A549 (cell line): ENCODE data around the gene SEMA4D.
"Not testable (repeated sequence)": the region's sequence is repeated elsewhere in the genome, so short reads cannot be mapped to it uniquely, and the experiment has no call there.

ENCODE experiments used
- EP300 ChIP-seq, 2 experiments: fragments of >200 bp; sonication (Bioruptor Twin); formaldehyde crosslinking; IDR thresholded peaks; 2 replicates in 1 of 2; 3 replicates in 1 of 2; pipeline ENCODE4 v1.6.1; 2016 to 2017
- JUN ChIP-seq, 2 experiments: fragments of >200 bp; sonication (Bioruptor Twin); formaldehyde crosslinking; IDR thresholded peaks; 2 replicates in 1 of 2; 3 replicates in 1 of 2; pipeline ENCODE4 v1.6.1; 2016 to 2017
- POLR2A ChIP-seq: IDR thresholded peaks from 2 replicates; pipeline ENCODE4 v1.6.1; 2012; ENCODE audit warnings: mild to moderate bottlenecking, low read length
- RFX5 ChIP-seq: fragments of 450-650 bp; IDR thresholded peaks from 2 replicates; pipeline ENCODE4 v1.7.1; 2014; ENCODE audit warnings: antibody characterized with exemption, mild to moderate bottlenecking, moderate library complexity
- TF ChIP-seq, protein P1 (sequence below): IDR thresholded peaks from 2 replicates; pipeline ENCODE4 v1.6.1; 2012
- TF ChIP-seq, protein P2 (sequence below): fragments of >200 bp; sonication (Bioruptor Twin); formaldehyde crosslinking; IDR thresholded peaks from 3 replicates; pipeline ENCODE4 v1.5.1; 2016
- TF ChIP-seq, protein P3 (sequence below): IDR thresholded peaks from 2 replicates; pipeline ENCODE4 v1.6.1; 2012
- TF ChIP-seq, protein P4 (sequence below): fragments of 200-600 bp; sonication (generic); IDR thresholded peaks from 2 replicates; pipeline ENCODE4 v1.6.1; 2016; ENCODE audit warnings: antibody characterized with exemption, mild to moderate bottlenecking, moderate library complexity

DNA sequence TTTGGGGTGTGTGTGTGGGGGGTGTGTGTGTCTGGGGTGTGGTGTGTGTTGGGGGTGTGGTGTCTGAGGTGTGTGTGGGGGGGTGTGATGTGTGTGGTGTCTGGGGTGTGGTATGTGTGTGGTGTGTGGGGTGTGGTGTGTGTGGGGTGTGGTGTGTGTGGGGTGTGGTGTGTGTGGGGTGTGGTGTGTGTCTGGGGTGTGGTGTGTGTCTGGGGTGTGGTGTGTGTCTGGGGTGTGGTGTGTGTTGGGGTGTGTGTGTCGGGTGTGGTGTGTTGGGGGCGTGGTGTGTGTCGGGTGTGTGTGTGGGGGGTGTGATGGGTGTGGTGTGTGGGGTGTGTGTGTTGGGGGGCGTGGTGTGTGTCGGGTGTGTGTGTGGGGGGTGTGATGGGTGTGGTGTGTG is 126.1 kb downstream of the SEMA4D start:
- TF ChIP-seq, protein P1, sequence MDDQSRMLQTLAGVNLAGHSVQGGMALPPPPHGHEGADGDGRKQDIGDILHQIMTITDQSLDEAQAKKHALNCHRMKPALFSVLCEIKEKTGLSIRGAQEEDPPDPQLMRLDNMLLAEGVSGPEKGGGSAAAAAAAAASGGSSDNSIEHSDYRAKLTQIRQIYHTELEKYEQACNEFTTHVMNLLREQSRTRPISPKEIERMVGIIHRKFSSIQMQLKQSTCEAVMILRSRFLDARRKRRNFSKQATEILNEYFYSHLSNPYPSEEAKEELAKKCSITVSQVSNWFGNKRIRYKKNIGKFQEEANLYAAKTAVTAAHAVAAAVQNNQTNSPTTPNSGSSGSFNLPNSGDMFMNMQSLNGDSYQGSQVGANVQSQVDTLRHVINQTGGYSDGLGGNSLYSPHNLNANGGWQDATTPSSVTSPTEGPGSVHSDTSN = not testable (repeated sequence)
- TF ChIP-seq, protein P2, sequence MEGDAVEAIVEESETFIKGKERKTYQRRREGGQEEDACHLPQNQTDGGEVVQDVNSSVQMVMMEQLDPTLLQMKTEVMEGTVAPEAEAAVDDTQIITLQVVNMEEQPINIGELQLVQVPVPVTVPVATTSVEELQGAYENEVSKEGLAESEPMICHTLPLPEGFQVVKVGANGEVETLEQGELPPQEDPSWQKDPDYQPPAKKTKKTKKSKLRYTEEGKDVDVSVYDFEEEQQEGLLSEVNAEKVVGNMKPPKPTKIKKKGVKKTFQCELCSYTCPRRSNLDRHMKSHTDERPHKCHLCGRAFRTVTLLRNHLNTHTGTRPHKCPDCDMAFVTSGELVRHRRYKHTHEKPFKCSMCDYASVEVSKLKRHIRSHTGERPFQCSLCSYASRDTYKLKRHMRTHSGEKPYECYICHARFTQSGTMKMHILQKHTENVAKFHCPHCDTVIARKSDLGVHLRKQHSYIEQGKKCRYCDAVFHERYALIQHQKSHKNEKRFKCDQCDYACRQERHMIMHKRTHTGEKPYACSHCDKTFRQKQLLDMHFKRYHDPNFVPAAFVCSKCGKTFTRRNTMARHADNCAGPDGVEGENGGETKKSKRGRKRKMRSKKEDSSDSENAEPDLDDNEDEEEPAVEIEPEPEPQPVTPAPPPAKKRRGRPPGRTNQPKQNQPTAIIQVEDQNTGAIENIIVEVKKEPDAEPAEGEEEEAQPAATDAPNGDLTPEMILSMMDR = not testable (repeated sequence)
- not testable (repeated sequence) for TF ChIP-seq EP300 (IDR thresholded peaks at IDR 0.05); RFX5; POLR2A; JUN (IDR thresholded peaks at IDR 0.05)
- TF ChIP-seq, protein P3, sequence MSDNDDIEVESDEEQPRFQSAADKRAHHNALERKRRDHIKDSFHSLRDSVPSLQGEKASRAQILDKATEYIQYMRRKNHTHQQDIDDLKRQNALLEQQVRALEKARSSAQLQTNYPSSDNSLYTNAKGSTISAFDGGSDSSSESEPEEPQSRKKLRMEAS = not testable (repeated sequence)
- TF ChIP-seq, protein P4, sequence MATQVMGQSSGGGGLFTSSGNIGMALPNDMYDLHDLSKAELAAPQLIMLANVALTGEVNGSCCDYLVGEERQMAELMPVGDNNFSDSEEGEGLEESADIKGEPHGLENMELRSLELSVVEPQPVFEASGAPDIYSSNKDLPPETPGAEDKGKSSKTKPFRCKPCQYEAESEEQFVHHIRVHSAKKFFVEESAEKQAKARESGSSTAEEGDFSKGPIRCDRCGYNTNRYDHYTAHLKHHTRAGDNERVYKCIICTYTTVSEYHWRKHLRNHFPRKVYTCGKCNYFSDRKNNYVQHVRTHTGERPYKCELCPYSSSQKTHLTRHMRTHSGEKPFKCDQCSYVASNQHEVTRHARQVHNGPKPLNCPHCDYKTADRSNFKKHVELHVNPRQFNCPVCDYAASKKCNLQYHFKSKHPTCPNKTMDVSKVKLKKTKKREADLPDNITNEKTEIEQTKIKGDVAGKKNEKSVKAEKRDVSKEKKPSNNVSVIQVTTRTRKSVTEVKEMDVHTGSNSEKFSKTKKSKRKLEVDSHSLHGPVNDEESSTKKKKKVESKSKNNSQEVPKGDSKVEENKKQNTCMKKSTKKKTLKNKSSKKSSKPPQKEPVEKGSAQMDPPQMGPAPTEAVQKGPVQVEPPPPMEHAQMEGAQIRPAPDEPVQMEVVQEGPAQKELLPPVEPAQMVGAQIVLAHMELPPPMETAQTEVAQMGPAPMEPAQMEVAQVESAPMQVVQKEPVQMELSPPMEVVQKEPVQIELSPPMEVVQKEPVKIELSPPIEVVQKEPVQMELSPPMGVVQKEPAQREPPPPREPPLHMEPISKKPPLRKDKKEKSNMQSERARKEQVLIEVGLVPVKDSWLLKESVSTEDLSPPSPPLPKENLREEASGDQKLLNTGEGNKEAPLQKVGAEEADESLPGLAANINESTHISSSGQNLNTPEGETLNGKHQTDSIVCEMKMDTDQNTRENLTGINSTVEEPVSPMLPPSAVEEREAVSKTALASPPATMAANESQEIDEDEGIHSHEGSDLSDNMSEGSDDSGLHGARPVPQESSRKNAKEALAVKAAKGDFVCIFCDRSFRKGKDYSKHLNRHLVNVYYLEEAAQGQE = not testable (repeated sequence)
